IMR-90 (cell line): Measurements from ENCODE around the gene SH2B2. TPM values are rescaled to one million over a fixed set of nuclear protein-coding genes. Genes with fewer than 3 reads are reported as not detected.

Experiments
- ATAC-seq: fragments of 200-7000 bp; cut with Tn5 transposase; 2 replicates; pipeline ENCODE4 v1.9.1; 2020; ENCODE audit warnings: low read depth, mild to moderate bottlenecking, moderate library complexity
- BruUV-seq: library from RNA; stranded (reverse); fragments of 400-500 nt; replicated peaks from 2 replicates; lab custom pipeline; 2021; lab: Mats Ljungman, UMichigan
- CTCF ChIA-PET: fragments of 300-600 bp; formaldehyde crosslinking; extraction: SDS; loops from one replicate; lab custom pipeline; 2021; ENCODE audit warnings: antibody characterized with exemption; lab: Yijun Ruan, JAX
- POLR2A ChIA-PET: fragments of 300-600 bp; sonication (Branson Sonifier 250); formaldehyde crosslinking; loops from one replicate; lab custom pipeline; 2022; ENCODE audit warnings: antibody characterized with exemption; ENCODE audit not compliant: unreplicated experiment; lab: Charles Lee
- DNase-seq: peaks from one replicate; pipeline ENCODE4 v3.0.0; 2013
- H2AFZ ChIP-seq: replicated peaks from 2 replicates; pipeline ENCODE3; 2013; ENCODE audit warnings: low read length, mild to moderate bottlenecking; ENCODE audit not compliant: poor library complexity
- H2AK5ac ChIP-seq: 2 replicates; pipeline ENCODE4 v1.6.1; 2013; ENCODE audit warnings: low read depth, low read length, inconsistent platforms
- H2AK9ac ChIP-seq: replicated peaks from 2 replicates; pipeline ENCODE3; 2013; ENCODE audit warnings: mild to moderate bottlenecking, low read depth, low read length, moderate library complexity; ENCODE audit not compliant: poor library complexity
- H2BK120ac ChIP-seq: 2 replicates; pipeline ENCODE4 v1.6.1; 2013; ENCODE audit warnings: low read depth, low read length, inconsistent platforms
- H2BK15ac ChIP-seq: 3 replicates; pipeline ENCODE4 v1.6.1; 2013; ENCODE audit warnings: low read depth, low read length, inconsistent platforms
- H2BK20ac ChIP-seq: 2 replicates; pipeline ENCODE4 v1.6.1; 2013; ENCODE audit warnings: low read depth, mild to moderate bottlenecking, inconsistent platforms, low read length, moderate library complexity
- H2BK5ac ChIP-seq: 2 replicates; pipeline ENCODE4 v1.6.1; 2013; ENCODE audit warnings: mild to moderate bottlenecking, low read depth, low read length, inconsistent platforms; ENCODE audit not compliant: poor library complexity, severe bottlenecking
- H3K14ac ChIP-seq: replicated peaks from 2 replicates; pipeline ENCODE4 v1.6.1; 2013; ENCODE audit warnings: low read depth, low read length, inconsistent platforms
- H3K18ac ChIP-seq: 2 replicates; pipeline ENCODE4 v1.6.1; 2013; ENCODE audit warnings: low read depth, low read length, control low read depth
- H3K23ac ChIP-seq: 2 replicates; pipeline ENCODE4 v1.6.1; 2013; ENCODE audit warnings: low read depth, low read length, inconsistent platforms
- H3K27ac ChIP-seq: 2 replicates; pipeline ENCODE4 v1.5.1; 2013; ENCODE audit warnings: mild to moderate bottlenecking, control low read depth, low read length; ENCODE audit not compliant: insufficient read depth
- H3K27me3 ChIP-seq: 2 replicates; pipeline ENCODE4 v1.6.1; 2013; ENCODE audit warnings: low read length; ENCODE audit not compliant: control insufficient read depth, insufficient read depth
- H3K36me3 ChIP-seq: 2 replicates; pipeline ENCODE4 v1.6.1; 2013; ENCODE audit warnings: low read length, mixed read lengths; ENCODE audit not compliant: control insufficient read depth, insufficient read depth
- H3K4ac ChIP-seq: 2 replicates; pipeline ENCODE4 v1.6.1; 2013; ENCODE audit warnings: low read depth, low read length, inconsistent platforms
- H3K4me1 ChIP-seq: 2 replicates; pipeline ENCODE4 v1.6.1; 2013; ENCODE audit warnings: low read length, mixed read lengths; ENCODE audit not compliant: control insufficient read depth, insufficient read depth
- H3K4me2 ChIP-seq: 2 replicates; pipeline ENCODE4 v1.6.1; 2013; ENCODE audit warnings: low read depth, mild to moderate bottlenecking, control low read depth, low read length, moderate library complexity
- H3K4me3 ChIP-seq: 2 replicates; pipeline ENCODE4 v1.5.1; 2013; ENCODE audit warnings: low read depth, mild to moderate bottlenecking, control low read depth, low read length, moderate library complexity; ENCODE audit not compliant: insufficient read depth
- H3K56ac ChIP-seq: 2 replicates; pipeline ENCODE4 v1.6.1; 2013; ENCODE audit warnings: low read length, inconsistent platforms; ENCODE audit not compliant: insufficient read depth; ENCODE audit errors: extremely low read depth
- H3K79me1 ChIP-seq, 2 experiments: 2 replicates each; pipeline ENCODE4 v1.6.1; 2013; ENCODE audit warnings: low read length in 2 of 2, inconsistent platforms in 1 of 2, low read depth in 1 of 2
- H3K9ac ChIP-seq: 2 replicates; pipeline ENCODE4 v1.6.1; 2013; ENCODE audit warnings: low read depth, low read length, control low read depth
- H3K9me1 ChIP-seq: 2 replicates; pipeline ENCODE4 v1.6.1; 2013; ENCODE audit warnings: low read length, inconsistent platforms; ENCODE audit not compliant: insufficient read depth
- H3K9me3 ChIP-seq: 2 replicates; pipeline ENCODE4 v1.6.1; 2013; ENCODE audit warnings: low read length; ENCODE audit not compliant: control insufficient read depth, insufficient read depth
- H4K20me1 ChIP-seq: 2 replicates; pipeline ENCODE4 v1.6.1; 2013; ENCODE audit warnings: low read length, inconsistent platforms; ENCODE audit not compliant: insufficient read depth
- H4K5ac ChIP-seq: 2 replicates; pipeline ENCODE4 v1.6.1; 2013; ENCODE audit warnings: mild to moderate bottlenecking, low read depth, low read length, control low read depth
- H4K8ac ChIP-seq, 2 experiments: 2 replicates each; pipeline ENCODE4 v1.6.1; 2013; ENCODE audit warnings: low read depth in 2 of 2, low read length in 2 of 2, control low read depth in 1 of 2, inconsistent platforms in 1 of 2
- H4K91ac ChIP-seq: 2 replicates; pipeline ENCODE4 v1.6.1; 2013; ENCODE audit warnings: low read depth, low read length, inconsistent platforms; ENCODE audit not compliant: insufficient read depth
- FOS ChIP-seq: fragments of 150-350 bp; IDR thresholded peaks from 2 replicates; pipeline ENCODE4 v1.6.1; 2016; ENCODE audit warnings: low read depth, low read length
- NFE2L2 ChIP-seq: fragments of 150-350 bp; IDR thresholded peaks from 2 replicates; pipeline ENCODE4 v1.6.1; 2016; ENCODE audit warnings: low read depth, mild to moderate bottlenecking, low read length
- RAD21 ChIP-seq: IDR thresholded peaks from 2 replicates; pipeline ENCODE4 v1.6.1; 2012; ENCODE audit warnings: low read length, improper control_type of control experiment
- WGBS, 2 experiments: methylation state at CpG; one replicate each; pipeline versions ENCODE4 v1.1.5 to v1.1.7; 2013; ENCODE audit warnings: missing lambda C conversion rate in 2 of 2; ENCODE audit not compliant: insufficient read length in 1 of 2; ENCODE audit errors: extremely low coverage in 2 of 2; 5-methylcytosine and 5-hydroxymethylcytosine counted together
- dilution Hi-C: fragments of 300-500 bp; cut with HindIII; formaldehyde crosslinking; loops from one replicate; pipeline ENCODE4 v1.14.3; 2018; ENCODE audit warnings: low sequenced_read_pairs; ENCODE audit not compliant: unreplicated experiment
- in situ Hi-C: fragments of 300-500 bp; cut with MboI; formaldehyde crosslinking; loops from 3 replicates; pipeline ENCODE4 v1.14.3; 2019; ENCODE audit warnings: low sequenced_read_pairs, inconsistent platforms, mixed read lengths
- intact Hi-C: fragments of 100-400 bp; cut with micrococcal nuclease; formaldehyde crosslinking; loops from 2 replicates; pipeline ENCODE4 v1.10.0; 2022
- polyA plus RNA-seq, 3 experiments: library from polyadenylated mRNA; depleted of rRNA; stranded (reverse); fragments of >200 nt; gene quantifications; 2 replicates each; pipeline ENCODE4 v1.2.3, GENCODE V29; 2012; ENCODE audit warnings: low replicate concordance in 1 of 3
- total RNA-seq: library from RNA; depleted of rRNA; stranded (reverse); fragments of >200 nt; gene quantifications from 2 replicates; pipeline ENCODE4 v1.2.3, GENCODE V29; 2012

SH2B2 gene
- total and polyA plus RNA-seq, 2 of the 4 experiments (the other 2 are of a cell fraction) = 0.36 to 0.99 TPM

- CTCF ChIA-PET = no interaction called here
- Histone ChIP-seq H3K56ac (no peak overlapping the region), H4K20me1 (0 out of 2 replicates have a peak, but pooled peaks cover 8% of the 10 kb centered on the region), H2AK9ac (no peak overlapping the region), H3K4me2 (no peak overlapping the region), H4K8ac (no peak overlapping the region), H3K36me3 (no peaks in the 10 kb centered on the region), H3K4ac (no peak overlapping the region), H2AFZ (no peak overlapping the region), H2BK5ac (no peak overlapping the region), H3K4me3 (no peak overlapping the region), H3K14ac (no peak overlapping the region), H3K9me1 (no peaks in the 10 kb centered on the region), H2BK120ac (no peak overlapping the region), H3K23ac (no peak overlapping the region), H3K9ac (no peak overlapping the region), H2BK15ac (no peak overlapping the region), H3K27ac (no peak overlapping the region), H3K9me3 (no peaks in the 10 kb centered on the region), H3K4me1 (peaks cover 4% of the 10 kb centered on the region; the same call in 1 of the 2 replicates), H3K79me1 (peaks cover 0 to 8% of the 10 kb centered on the region in 2 experiments; a peak in 1 of 4 replicates), H2AK5ac (no peak overlapping the region), H3K27me3 (no peaks in the 10 kb centered on the region), H2BK20ac (no peak overlapping the region), H3K18ac (no peak overlapping the region), H4K5ac (no peak overlapping the region), H4K91ac (no peak overlapping the region)
- no TSS peak for BruUV-seq
- in situ Hi-C loops = loop anchor here (5.0 kb wide), 1 partner anchor 108 kb away; no protein-coding TSS in a partner anchor
- dilution Hi-C loops = no loop called here
- intact Hi-C loops = no loop called here
- no CpG with 5 or more reads among the region's 12 CpGs for WGBS, 2 experiments
- DNase-seq = no peak
- TF ChIP-seq FOS (no peak), RAD21 (no peak), NFE2L2 (no peak)
- no peak for ATAC-seq
- POLR2A ChIA-PET = no interaction called here
Observed at GRCh38 chr7:102284399-102284798, 2.3 kb upstream of the SH2B2 start.
